Astrocyte (in vitro differentiated cells and primary cell): ENCODE measurements around the gene KXD1.

Source experiments
- CTCF ChIP-seq: IDR thresholded peaks from 2 replicates; pipeline ENCODE4 v1.5.1; 2011; ENCODE audit warnings: low read depth, mild to moderate bottlenecking, inconsistent platforms, low read length, moderate library complexity; ENCODE audit not compliant: insufficient read depth
- EZH2 ChIP-seq: IDR thresholded peaks from 2 replicates; pipeline ENCODE4 v1.6.1; 2012; ENCODE audit warnings: mild to moderate bottlenecking, low read length, inconsistent platforms; ENCODE audit not compliant: insufficient read depth

GRCh38 chr19:18537431-18537830, 20.2 kb upstream of the KXD1 start:
- TF ChIP-seq CTCF = no peak
- TF ChIP-seq EZH2 = no peak
